Aorta (tissue), 5 donors: ENCODE measurements around the gene TDRD1. TPM values are rescaled to one million over a fixed set of nuclear protein-coding genes. Genes with fewer than 3 reads are reported as not detected.
"Not testable (repeated sequence)": the region's sequence is repeated elsewhere in the genome, so short reads cannot be mapped to it uniquely, and the experiment has no call there.

Experiments used
- ATAC-seq: fragments of 200-7000 bp; cut with Tn5 transposase; one replicate; pipeline ENCODE4 v1.9.1; 2022; ENCODE audit warnings: moderate library complexity; ENCODE audit not compliant: low FRiP score
- DNase-seq, 2 donors: peaks; one replicate each; pipeline ENCODE4 v3.0.0-alpha.2; 2020
- H3K27ac ChIP-seq, 2 donors: one replicate each; pipeline ENCODE4 v1.5.1; 2013; ENCODE audit warnings: low read length in 2 of 2, mild to moderate bottlenecking in 2 of 2, moderate library complexity in 2 of 2, control low read depth in 1 of 2, inconsistent platforms in 1 of 2, low read depth in 1 of 2
- H3K27me3 ChIP-seq, 2 donors: one replicate each; pipeline ENCODE4 v1.6.1; 2013; ENCODE audit warnings: control low read depth in 1 of 2, low read length in 1 of 2, mild to moderate bottlenecking in 1 of 2, moderate library complexity in 1 of 2; ENCODE audit not compliant: insufficient read depth in 2 of 2, control insufficient read depth in 1 of 2
- H3K36me3 ChIP-seq, 2 donors: one replicate each; pipeline ENCODE4 v1.6.1; 2013; ENCODE audit warnings: control low read depth in 1 of 2, low read length in 1 of 2, mild to moderate bottlenecking in 1 of 2; ENCODE audit not compliant: insufficient read depth in 2 of 2, control insufficient read depth in 1 of 2
- H3K4me1 ChIP-seq, 2 donors: one replicate each; pipeline ENCODE4 v1.6.1; 2013; ENCODE audit warnings: low read length in 2 of 2, control low read depth in 1 of 2, mild to moderate bottlenecking in 1 of 2, moderate library complexity in 1 of 2; ENCODE audit not compliant: insufficient read depth in 2 of 2, control insufficient read depth in 1 of 2
- H3K4me3 ChIP-seq, 2 donors: one replicate each; pipeline ENCODE4 v1.5.1; 2013; ENCODE audit warnings: low read length in 2 of 2, control low read depth in 1 of 2, mild to moderate bottlenecking in 1 of 2
- H3K9me3 ChIP-seq: one replicate; pipeline ENCODE4 v1.6.1; 2013; ENCODE audit warnings: mild to moderate bottlenecking, low read length; ENCODE audit not compliant: control insufficient read depth
- WGBS, 2 donors: extraction: QIAGEN DNeasy Blood & Tissue Kit; methylation state at CpG; one replicate each; pipeline ENCODE4 v1.1.7; 2013; 5-methylcytosine and 5-hydroxymethylcytosine counted together
- intact Hi-C, 2 donors: fragments of 100-400 bp; cut with DNase I; formaldehyde crosslinking; loops; one replicate each; pipeline versions ENCODE4 v1.14.2 to v1.15.0; 2022
- polyA plus RNA-seq, 2 donors: library from polyadenylated mRNA; stranded (reverse); fragments of 200-250 nt; gene quantifications; one replicate each; pipeline ENCODE4 v1.2.3, GENCODE V29; 2013
- total RNA-seq, 2 donors: library from RNA; stranded (reverse); fragmentation: NEBNext Ultra II Directional; extraction: Animal tissue kit (Norgen Biotek cat#: 25700); gene quantifications; one replicate each; pipeline ENCODE4 v1.2.1, GENCODE V29; 2021
- donor health status: healthy with polysubstance abuse.
- donor health status: Bipolar disorder and iron deficiency.
- donor health status: DM: no; HTN: no; CAD: no.
- donor health status: DM: no; HTN: no; CAD: no.
- donor health status: DM: yes; HTN: yes; CAD: no.

TDRD1 gene
- total and polyA plus RNA-seq, 4 donors = 0.19 to 0.78 (median 0.36) TPM; not detected in 1

DNA sequence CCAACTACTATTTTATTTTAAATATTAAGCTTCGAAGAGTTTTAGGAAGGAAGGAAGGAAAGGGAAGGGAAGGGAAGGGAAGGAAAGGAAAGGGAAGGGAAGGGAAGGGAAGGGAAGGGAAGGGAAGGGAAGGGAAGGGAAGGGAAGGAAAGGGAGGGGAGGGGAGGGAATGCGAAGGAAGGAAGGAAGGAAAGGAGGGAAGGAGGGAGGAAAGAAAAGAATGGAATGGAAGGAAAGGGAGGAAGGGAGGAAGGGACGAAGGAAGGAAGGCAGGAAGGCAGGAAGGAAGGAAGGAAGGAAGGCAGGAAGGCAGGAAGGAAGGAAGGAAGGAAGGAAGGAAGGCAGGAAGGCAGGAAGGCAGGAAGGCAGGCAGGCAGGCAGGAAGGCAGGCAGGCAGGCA lies 29.7 kb upstream of the TDRD1 start:
- WGBS, 2 donors = 82 to 98% methylated on average over 3 of the region's 3 CpGs
- H3K4me1 ChIP-seq, H3K27ac ChIP-seq, H3K27me3 ChIP-seq, H3K9me3 ChIP-seq, intact Hi-C loops, ATAC-seq, DNase-seq, H3K36me3 ChIP-seq, H3K4me3 ChIP-seq: not testable (repeated sequence)

DNA sequence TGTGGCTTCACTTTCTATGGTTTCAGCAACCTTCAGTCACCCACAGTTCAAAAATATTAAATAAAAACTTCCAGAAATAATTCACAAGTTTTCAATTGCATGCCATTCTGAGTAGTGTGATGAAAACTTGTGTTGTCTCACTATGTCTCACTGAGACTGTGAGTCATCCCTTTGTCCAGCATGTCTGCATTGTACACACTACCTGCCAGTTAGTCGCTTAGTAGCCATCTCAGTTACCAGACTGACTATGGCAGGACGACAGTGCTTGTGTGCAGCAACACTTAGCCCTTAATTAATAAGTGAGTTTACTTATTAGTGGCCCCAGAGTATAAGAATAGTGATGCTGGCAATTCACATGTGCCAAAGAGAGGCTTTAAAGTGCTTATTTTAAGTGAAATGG lies 27.7 kb upstream of the TDRD1 start:
- 88 to 89% methylated on average over 2 of the region's 2 CpGs for WGBS, 2 donors

DNA sequence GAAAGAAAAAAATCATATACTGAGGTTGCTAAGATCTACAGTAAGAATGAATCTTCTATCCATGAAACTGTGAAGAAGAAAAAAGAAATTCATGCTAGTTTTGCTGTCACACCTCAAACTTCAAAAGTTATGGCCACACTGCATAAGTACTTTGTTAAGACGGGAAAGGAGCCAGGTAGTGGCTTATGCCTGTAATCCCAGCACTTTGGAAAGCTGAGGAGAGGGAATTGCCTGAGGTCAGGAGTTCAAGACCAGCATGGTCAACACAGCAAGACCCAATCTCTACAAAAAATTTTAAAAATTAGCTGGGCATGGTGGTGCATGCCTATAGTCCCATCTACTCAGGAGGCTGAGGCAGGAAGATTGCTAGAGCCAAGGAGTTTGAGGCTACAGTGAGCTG lies 27.3 kb upstream of the TDRD1 start:
- no peaks in the 10 kb centered on the region for H3K4me1 ChIP-seq
- intact Hi-C loops = no loop called here
- no peak overlapping the region for H3K4me3 ChIP-seq
- no peaks in the 10 kb centered on the region for H3K9me3 ChIP-seq
- no peak overlapping the region for H3K27ac ChIP-seq
- ATAC-seq = no peak
- 84 to 96% methylated on average over 1 of the region's 1 CpG for WGBS, 2 donors
- no peaks in the 10 kb centered on the region for H3K27me3 ChIP-seq
- H3K36me3 ChIP-seq = no peaks in the 10 kb centered on the region
- no peak for DNase-seq

More for the DNA sequence above, 27.7 kb upstream of the TDRD1 start:
- ATAC-seq (no peak), DNase-seq (no peak)
- H3K36me3 ChIP-seq = no peaks in the 10 kb centered on the region
- H3K4me3 ChIP-seq = no peak overlapping the region
- no peaks in the 10 kb centered on the region for H3K9me3 ChIP-seq
- no peaks in the 10 kb centered on the region for H3K27me3 ChIP-seq
- intact Hi-C loops = no loop called here
- no peaks in the 10 kb centered on the region for H3K4me1 ChIP-seq
- H3K27ac ChIP-seq = no peak overlapping the region

DNA sequence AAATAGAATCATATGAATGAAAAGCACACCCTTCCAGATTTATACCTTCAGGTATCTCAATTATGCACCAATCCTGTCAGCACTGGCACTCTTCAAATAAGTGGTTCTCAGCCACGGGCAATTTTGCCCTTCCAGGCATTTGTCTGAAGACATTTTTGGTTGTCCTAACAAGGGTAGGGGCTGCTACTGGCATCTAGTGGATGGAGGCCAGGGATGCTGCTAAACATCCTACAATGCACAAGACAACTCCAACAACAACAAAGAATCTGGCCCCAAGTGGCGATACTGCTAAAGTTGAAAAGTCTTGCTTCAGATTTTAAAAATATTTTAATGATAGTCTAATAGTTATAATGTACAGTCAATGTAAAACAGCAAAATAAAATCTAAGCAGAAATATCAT lies 21.2 kb upstream of the TDRD1 start:
- Histone ChIP-seq H3K4me1 (peaks cover 0 to 3% of the 10 kb centered on the region in 2 donors), H3K27me3 (no peaks in the 10 kb centered on the region), H3K36me3 (no peaks in the 10 kb centered on the region), H3K27ac (no peak overlapping the region), H3K9me3 (no peaks in the 10 kb centered on the region), H3K4me3 (no peak overlapping the region)
- no peak for ATAC-seq
- intact Hi-C loops = no loop called here
- WGBS, 2 donors = 62 to 68% methylated on average over 2 of the region's 2 CpGs
- DNase-seq = no peak

DNA sequence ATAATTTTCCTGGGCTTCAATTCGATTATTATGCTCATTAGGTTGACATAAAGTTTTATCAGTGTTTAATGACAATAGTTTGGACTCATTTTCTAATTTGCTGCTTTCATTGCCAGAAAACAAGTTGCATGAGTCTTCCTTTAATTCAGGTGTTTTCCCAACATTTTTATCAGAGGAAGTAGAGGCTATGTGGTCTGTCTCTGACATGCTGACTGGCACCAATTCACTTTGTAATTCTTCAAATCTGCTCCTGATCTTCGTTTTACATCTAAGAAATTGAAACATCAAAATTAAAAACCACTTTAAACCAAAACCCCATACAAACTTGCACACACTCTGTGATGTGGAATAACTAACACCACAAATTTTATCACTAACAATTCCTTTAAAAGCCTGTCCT lies 16.1 kb upstream of the TDRD1 start:
- intact Hi-C loops = no loop called here
- Histone ChIP-seq H3K9me3 (no peaks in the 10 kb centered on the region), H3K27me3 (no peaks in the 10 kb centered on the region), H3K4me1 (no peaks in the 10 kb centered on the region), H3K36me3 (no peaks in the 10 kb centered on the region), H3K4me3 (no peak overlapping the region), H3K27ac (no peak overlapping the region)
- DNase-seq (no peak), ATAC-seq (no peak)
- 61 to 71% methylated on average over 2 of the region's 2 CpGs for WGBS, 2 donors

DNA sequence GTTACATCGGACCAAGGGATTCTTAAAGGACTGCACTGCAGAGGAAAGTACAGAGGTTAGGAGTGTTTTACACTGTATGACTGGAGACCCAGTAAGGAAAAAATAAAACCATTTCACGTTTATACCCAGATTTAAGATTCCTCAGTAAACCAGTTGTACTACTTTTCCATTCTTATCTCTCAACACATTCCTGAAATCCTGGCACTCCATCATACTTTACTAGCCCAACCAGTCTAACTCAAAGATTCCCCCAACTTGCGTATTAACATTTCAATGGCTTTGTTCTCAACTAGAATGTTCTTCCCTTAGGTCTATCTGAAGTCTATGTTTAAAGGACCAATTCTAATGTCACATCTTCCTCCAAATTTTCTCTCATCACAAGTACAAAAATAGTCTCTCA lies 13.1 kb upstream of the TDRD1 start:
- 24 to 27% methylated on average over 3 of the region's 3 CpGs for WGBS, 2 donors
- H3K27ac ChIP-seq = no peak overlapping the region
- no peaks in the 10 kb centered on the region for H3K4me1 ChIP-seq
- DNase-seq (no peak), ATAC-seq (no peak)
- H3K36me3 ChIP-seq = no peaks in the 10 kb centered on the region
- no peaks in the 10 kb centered on the region for H3K27me3 ChIP-seq
- intact Hi-C loops = no loop called here
- H3K4me3 ChIP-seq = no peak overlapping the region
- no peaks in the 10 kb centered on the region for H3K9me3 ChIP-seq

DNA sequence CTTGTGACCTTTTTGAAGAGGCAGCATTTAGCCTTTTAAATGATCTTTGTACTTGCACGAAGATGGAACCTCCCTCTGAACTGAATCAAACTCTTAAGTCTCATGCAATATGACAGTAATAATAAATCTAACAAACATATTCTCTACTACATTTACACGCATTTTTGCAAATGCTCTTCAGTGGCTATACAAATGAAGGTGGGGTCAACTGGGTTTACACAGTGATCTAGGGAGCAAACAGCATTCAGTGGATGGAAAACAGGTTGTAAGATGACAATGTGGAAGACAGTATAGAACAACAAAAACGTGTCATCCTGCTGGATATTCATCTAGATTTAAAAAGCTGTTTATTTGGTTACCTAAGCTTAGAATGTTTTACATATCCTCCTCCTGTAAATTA lies 12.7 kb upstream of the TDRD1 start:
- WGBS, 2 donors = 65 to 66% methylated on average over 3 of the region's 3 CpGs
- no peak for ATAC-seq

DNA sequence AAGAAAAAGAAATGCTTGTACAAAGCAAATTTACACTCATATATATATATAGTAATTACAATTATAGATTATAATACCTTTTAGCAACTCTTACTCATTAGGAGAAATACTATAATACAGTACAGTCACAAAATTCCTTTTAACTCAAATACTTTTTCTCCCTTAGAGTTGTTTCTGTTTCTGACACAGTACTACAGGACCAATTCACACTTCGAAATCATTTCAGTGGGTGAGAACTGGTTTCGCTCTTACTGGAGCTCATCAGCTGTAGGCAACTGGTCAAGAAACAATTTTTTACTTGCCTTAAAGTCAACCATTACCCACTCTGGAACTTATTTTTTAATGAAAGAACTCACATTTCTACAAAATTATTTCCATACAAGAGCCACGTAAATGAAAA lies 11.2 kb upstream of the TDRD1 start:
- Histone ChIP-seq H3K9me3 (no peaks in the 10 kb centered on the region), H3K4me1 (no peaks in the 10 kb centered on the region), H3K27me3 (no peaks in the 10 kb centered on the region), H3K36me3 (no peaks in the 10 kb centered on the region), H3K27ac (no peak overlapping the region), H3K4me3 (no peak overlapping the region)
- WGBS, 2 donors = 96 to 98% methylated on average over 3 of the region's 3 CpGs
- ATAC-seq (no peak), DNase-seq (no peak)
- intact Hi-C loops = no loop called here

More for the DNA sequence above, 12.7 kb upstream of the TDRD1 start:
- no peaks in the 10 kb centered on the region for H3K36me3 ChIP-seq
- H3K4me3 ChIP-seq = no peak overlapping the region
- no peak overlapping the region for H3K27ac ChIP-seq
- DNase-seq = no peak
- intact Hi-C loops = no loop called here
- H3K4me1 ChIP-seq = no peaks in the 10 kb centered on the region
- H3K9me3 ChIP-seq = no peaks in the 10 kb centered on the region
- H3K27me3 ChIP-seq = no peaks in the 10 kb centered on the region

DNA sequence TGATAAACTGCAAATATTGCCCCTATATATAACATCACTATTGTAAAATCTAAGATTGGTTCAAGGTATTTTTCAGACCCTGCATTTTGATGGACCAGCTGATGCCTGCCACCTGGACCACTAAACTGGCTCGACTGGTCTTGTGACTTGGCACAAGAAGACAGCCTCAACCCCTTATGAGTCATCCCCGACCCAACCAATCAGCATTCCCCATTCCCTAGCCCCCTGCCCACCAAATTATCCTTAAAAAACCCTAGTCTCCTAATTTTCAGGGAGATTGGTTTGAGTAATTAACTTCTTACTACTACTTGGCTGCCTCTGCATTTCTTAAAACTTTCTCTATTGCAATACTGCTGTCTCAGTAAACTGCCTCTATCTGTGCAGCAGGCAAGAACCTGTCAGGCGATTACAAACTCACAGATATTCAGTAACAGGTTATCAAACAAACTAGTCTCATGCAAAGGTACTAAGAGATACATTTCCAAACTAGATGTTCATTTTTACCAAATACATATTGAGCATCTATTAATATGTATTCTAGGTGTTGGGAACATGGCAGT lies 10.6 kb upstream of the TDRD1 start:
- ATAC-seq = no peak
- Histone ChIP-seq H3K27me3 (no peaks in the 10 kb centered on the region), H3K4me3 (no peak overlapping the region), H3K9me3 (no peaks in the 10 kb centered on the region), H3K4me1 (peaks cover 0 to 1% of the 10 kb centered on the region in 2 donors), H3K36me3 (no peaks in the 10 kb centered on the region), H3K27ac (no peak overlapping the region)
- DNase-seq = no peak
- intact Hi-C loops = no loop called here
- 97 to 99% methylated on average over 3 of the region's 3 CpGs for WGBS, 2 donors
